DND-41 (cell line): ENCODE measurements around the gene CLEC2D.

ENCODE experiments used
- ATAC-seq: fragments of 200-7000 bp; cut with Tn5 transposase; 3 replicates; pipeline ENCODE4 v1.9.1; 2021; ENCODE audit warnings: low read depth; ENCODE audit not compliant: insufficient read depth
- DNase-seq: peaks from one replicate; pipeline ENCODE4 v3.0.0-alpha.2; 2020
- H2AFZ ChIP-seq: 2 replicates; pipeline ENCODE4 v1.6.0; 2012; ENCODE audit warnings: low read depth, low read length
- H3K27ac ChIP-seq: 2 replicates; pipeline ENCODE4 v1.5.1; 2012; ENCODE audit warnings: low read length, inconsistent platforms
- H3K27me3 ChIP-seq: fragments of 200-600 bp; sonication (generic); 2 replicates; pipeline ENCODE4 v1.6.0; 2012; ENCODE audit warnings: low read length, mild to moderate bottlenecking, inconsistent platforms; ENCODE audit not compliant: insufficient read depth, poor library complexity
- H3K36me3 ChIP-seq: 2 replicates; pipeline ENCODE4 v1.5.1; 2012; ENCODE audit warnings: low read length, inconsistent platforms; ENCODE audit not compliant: insufficient read depth
- H3K4me1 ChIP-seq: 2 replicates; pipeline ENCODE4 v1.5.1; 2012; ENCODE audit warnings: mild to moderate bottlenecking, low read length; ENCODE audit not compliant: insufficient read depth
- H3K4me2 ChIP-seq: 2 replicates; pipeline ENCODE4 v1.6.0; 2012; ENCODE audit warnings: mild to moderate bottlenecking, moderate library complexity, low read length, inconsistent platforms; ENCODE audit not compliant: insufficient read depth
- H3K4me3 ChIP-seq, 2 experiments: fragments of 200-600 bp in 1 of 2; shearing (Covaris generic) in 1 of 2; 2 replicates each; pipeline ENCODE4 v1.5.1; 2012 to 2016; ENCODE audit warnings: inconsistent platforms in 2 of 2, low read length in 2 of 2, mild to moderate bottlenecking in 2 of 2, low read depth in 1 of 2, moderate library complexity in 1 of 2
- H3K79me2 ChIP-seq: 2 replicates; pipeline ENCODE4 v1.6.0; 2012; ENCODE audit warnings: low read length, inconsistent platforms; ENCODE audit not compliant: insufficient read depth
- H3K9ac ChIP-seq: 2 replicates; pipeline ENCODE4 v1.6.0; 2012; ENCODE audit warnings: low read depth, mild to moderate bottlenecking, inconsistent platforms, low read length, moderate library complexity
- H3K9me3 ChIP-seq: 2 replicates; pipeline ENCODE4 v1.5.1; 2012; ENCODE audit warnings: low read length, moderate library complexity, mild to moderate bottlenecking, inconsistent platforms; ENCODE audit not compliant: insufficient read depth, severe bottlenecking
- H4K20me1 ChIP-seq: 2 replicates; pipeline ENCODE4 v1.6.0; 2012; ENCODE audit warnings: low read length; ENCODE audit not compliant: insufficient read depth
- EZH2 ChIP-seq: IDR thresholded peaks from 3 replicates; pipeline ENCODE4 v1.6.1; 2012; ENCODE audit warnings: borderline replicate concordance, low read depth, mild to moderate bottlenecking, moderate library complexity, low read length, inconsistent platforms; ENCODE audit not compliant: severe bottlenecking
- TF ChIP-seq, protein P1 (sequence below): IDR thresholded peaks from 2 replicates; pipeline ENCODE4 v1.5.1; 2012; ENCODE audit warnings: borderline replicate concordance, low read length, moderate library complexity, mild to moderate bottlenecking; ENCODE audit not compliant: poor library complexity, severe bottlenecking; ENCODE audit errors: extremely low read depth

The CLEC2D gene

GRCh38 chr12:9730591-9730990 lies 61.1 kb downstream of the CLEC2D start:
- Histone ChIP-seq H4K20me1 (no peaks in the 10 kb centered on the region), H3K9me3 (no peaks in the 10 kb centered on the region), H3K27ac (no peak overlapping the region), H3K9ac (no peak overlapping the region), H3K4me3 (no peak overlapping the region), H3K27me3 (no peaks in the 10 kb centered on the region), H2AFZ (no peak overlapping the region), H3K79me2 (no peaks in the 10 kb centered on the region), H3K4me2 (no peak overlapping the region), H3K36me3 (no peaks in the 10 kb centered on the region), H3K4me1 (no peaks in the 10 kb centered on the region)
- ATAC-seq (no peak), DNase-seq (no peak)
- TF ChIP-seq, protein P1, sequence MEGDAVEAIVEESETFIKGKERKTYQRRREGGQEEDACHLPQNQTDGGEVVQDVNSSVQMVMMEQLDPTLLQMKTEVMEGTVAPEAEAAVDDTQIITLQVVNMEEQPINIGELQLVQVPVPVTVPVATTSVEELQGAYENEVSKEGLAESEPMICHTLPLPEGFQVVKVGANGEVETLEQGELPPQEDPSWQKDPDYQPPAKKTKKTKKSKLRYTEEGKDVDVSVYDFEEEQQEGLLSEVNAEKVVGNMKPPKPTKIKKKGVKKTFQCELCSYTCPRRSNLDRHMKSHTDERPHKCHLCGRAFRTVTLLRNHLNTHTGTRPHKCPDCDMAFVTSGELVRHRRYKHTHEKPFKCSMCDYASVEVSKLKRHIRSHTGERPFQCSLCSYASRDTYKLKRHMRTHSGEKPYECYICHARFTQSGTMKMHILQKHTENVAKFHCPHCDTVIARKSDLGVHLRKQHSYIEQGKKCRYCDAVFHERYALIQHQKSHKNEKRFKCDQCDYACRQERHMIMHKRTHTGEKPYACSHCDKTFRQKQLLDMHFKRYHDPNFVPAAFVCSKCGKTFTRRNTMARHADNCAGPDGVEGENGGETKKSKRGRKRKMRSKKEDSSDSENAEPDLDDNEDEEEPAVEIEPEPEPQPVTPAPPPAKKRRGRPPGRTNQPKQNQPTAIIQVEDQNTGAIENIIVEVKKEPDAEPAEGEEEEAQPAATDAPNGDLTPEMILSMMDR, result no peak
- TF ChIP-seq EZH2, result no peak

DNA sequence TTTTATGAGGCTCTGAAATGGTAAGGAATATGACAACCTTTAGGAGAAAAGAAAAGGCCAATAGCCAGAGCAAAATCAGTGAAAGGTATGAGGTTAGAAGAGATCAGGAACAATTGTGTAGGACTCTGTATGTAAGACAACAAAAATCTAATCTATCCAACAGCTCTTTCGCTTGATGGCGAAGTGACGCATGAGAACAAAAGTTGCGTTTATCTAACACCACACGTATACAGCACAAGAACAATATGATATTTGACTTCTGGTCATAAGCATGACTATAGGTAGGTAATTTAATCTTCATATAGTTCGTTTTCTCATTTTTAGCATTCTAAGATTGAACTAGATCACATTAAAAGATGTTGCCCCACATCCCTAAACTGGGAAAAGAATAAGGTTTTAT lies 61.9 kb downstream of the CLEC2D start:
- H3K36me3 ChIP-seq, result no peaks in the 10 kb centered on the region
- no peak overlapping the region for H2AFZ ChIP-seq
- DNase-seq (no peak), ATAC-seq (no peak)
- no peak overlapping the region for H3K27ac ChIP-seq
- H4K20me1 ChIP-seq, result no peaks in the 10 kb centered on the region
- H3K9ac ChIP-seq, result no peak overlapping the region
- H3K27me3 ChIP-seq, result no peaks in the 10 kb centered on the region
- H3K79me2 ChIP-seq, result no peaks in the 10 kb centered on the region
- H3K4me3 ChIP-seq, result no peak overlapping the region
- TF ChIP-seq, protein P1, result no peak
- no peak for TF ChIP-seq EZH2
- no peaks in the 10 kb centered on the region for H3K9me3 ChIP-seq
- no peak overlapping the region for H3K4me2 ChIP-seq
- H3K4me1 ChIP-seq, result no peaks in the 10 kb centered on the region

GRCh38 chr12:9731797-9732196 lies 62.3 kb downstream of the CLEC2D start:
- no peak overlapping the region for H2AFZ ChIP-seq
- H3K79me2 ChIP-seq, result no peaks in the 10 kb centered on the region
- H3K27me3 ChIP-seq, result no peaks in the 10 kb centered on the region
- no peak overlapping the region for H3K4me3 ChIP-seq
- no peak overlapping the region for H3K27ac ChIP-seq
- no peaks in the 10 kb centered on the region for H3K36me3 ChIP-seq
- no peaks in the 10 kb centered on the region for H4K20me1 ChIP-seq
- no peaks in the 10 kb centered on the region for H3K9me3 ChIP-seq
- ATAC-seq (no peak), DNase-seq (no peak)
- no peak for TF ChIP-seq EZH2
- TF ChIP-seq, protein P1, result no peak
- H3K4me2 ChIP-seq, result no peak overlapping the region
- 0 out of 2 replicates have a peak, but pooled peaks cover 2% of the 10 kb centered on the region for H3K4me1 ChIP-seq
- H3K9ac ChIP-seq, result no peak overlapping the region
